Placental pericyte (primary cell): ENCODE data around the gene NMRAL1. TPM values are rescaled to one million over a fixed set of nuclear protein-coding genes. Genes with fewer than 3 reads are reported as not detected.

Experiments
- small RNA-seq: library from RNA; depleted of rRNA; stranded (forward); fragments of <200 nt; gene quantifications from one replicate; pipeline ENCODE3, GENCODE V24; 2012; ENCODE audit warnings: low replicate concordance
- total RNA-seq: library from RNA; depleted of rRNA; stranded (reverse); fragments of >200 nt; gene quantifications from 2 replicates; pipeline ENCODE4 v1.2.3, GENCODE V29; 2012

The NMRAL1 gene
- total RNA-seq, result 66.7 and 85.1 TPM in 2 replicates

DNA sequence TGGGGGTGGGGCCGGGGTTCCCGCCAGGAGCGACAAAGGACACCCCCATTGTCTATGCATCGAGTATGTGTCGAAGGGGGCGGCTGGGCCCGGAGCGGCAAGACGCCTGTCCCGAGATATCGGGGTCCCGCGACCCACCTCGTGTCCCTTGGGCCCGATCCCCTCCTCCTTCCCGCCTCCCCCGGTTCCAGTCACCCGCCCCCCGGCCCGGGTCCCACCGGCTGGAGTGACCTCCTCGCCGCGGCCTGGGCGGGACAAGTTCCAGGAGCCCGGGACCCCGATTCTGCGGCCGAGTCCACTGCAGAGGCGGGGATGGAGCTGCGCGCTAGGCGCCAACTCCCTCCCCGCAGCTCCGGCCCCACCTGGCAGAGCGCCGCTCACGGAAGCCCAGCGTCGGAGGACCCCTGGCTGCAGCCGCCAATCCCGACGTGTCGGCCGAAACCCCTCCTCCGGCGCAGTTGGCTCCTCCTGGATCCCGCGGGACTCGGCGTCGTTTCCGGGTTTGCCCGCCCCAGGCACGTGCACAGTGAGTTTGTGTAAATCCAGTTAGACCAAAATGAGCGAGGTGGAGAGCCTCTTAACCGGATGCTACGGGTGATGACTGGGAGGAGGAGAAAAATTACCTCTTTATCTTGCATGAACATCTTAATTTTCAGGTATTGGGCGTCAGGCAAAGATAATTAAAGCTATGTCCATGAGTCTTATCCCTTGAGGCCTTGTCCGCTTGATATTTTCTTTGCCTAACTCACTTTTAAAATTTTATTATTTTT, at the start of gene NMRAL1:
TSS of gene NMRAL1 (minus strand) at position 434 of the 770 bp plus-strand sequence. CDS start 493 bp downstream, outside the sequence.

DNA sequence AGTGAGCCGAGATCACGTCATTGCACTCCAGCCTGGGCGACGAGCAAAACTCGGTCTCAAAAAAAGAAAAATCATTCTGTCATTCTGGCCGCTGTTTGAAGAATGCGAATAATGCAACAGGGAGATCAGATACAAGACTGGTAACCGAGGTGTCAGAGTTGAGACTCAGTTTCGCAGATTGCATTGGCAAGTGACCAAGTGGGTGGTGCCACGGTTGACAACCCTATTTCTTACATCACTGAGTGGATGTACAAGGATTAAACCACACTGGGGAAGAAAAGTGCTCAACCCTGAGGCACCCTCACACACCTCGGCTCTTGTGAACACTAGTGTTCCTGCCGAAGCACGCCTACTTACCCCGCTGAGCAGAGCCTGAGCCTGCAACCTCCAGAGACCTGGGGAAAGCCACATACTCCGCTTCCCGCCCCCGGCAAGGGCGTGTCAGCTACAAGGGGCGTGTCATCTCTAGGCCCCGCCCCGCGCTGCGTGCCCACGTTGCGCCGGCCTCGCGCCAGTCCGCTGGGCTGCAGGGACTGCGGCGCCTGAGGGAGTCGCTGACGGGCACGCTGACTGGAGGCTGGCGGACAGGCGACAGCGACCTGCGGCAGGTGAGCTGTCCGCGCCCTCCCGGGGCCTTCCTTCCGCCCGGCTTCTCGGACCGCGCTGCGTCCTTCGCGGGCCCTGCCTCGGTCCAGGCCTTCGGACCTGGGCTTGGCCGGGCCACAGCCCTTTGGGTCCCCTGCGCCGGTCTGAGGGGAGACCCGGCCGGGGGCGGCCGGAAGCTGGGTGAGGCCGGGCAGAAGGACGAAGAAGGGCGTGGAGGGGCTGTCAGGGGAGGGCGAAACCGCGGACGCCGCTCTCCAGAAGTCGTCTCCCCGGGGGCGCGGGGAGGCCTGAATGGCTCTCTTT, 1.7 kb upstream of the NMRAL1 start, which contains the start of gene HMOX2:
TSS of gene HMOX2 (plus strand) at position 519 of the 909 bp plus-strand sequence. CDS start 29,127 bp downstream, outside the sequence.

DNA sequence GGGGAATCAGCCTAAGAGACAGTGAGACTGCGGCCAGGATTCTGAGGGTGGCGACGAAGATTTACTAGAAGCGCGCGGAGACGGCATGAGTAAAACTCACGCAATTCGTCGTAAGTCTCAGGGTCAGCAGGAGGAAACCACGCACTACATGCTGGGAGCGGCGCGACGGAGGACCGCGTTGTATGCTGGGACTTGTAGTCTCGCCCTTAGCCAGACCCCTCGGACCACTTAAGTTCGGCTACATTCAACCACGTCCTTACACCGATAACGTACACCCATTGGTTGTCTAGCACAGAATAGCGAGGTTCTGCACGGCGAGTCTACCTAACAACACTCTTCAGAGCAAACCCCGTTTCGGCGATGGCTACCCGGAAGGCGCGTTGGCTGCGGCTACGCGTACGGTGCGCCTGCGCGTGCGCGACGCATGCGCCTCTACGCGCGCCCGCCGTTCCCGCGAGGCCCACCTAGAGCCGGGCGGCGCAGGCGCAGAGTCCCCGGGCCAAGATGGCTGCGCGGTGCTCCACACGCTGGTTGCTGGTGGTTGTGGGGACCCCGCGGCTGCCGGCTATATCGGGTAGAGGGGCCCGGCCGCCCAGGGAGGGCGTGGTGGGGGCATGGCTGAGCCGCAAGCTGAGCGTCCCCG, 48.9 kb downstream of the NMRAL1 start, which contains the start of gene DNAJA3:
TSS of gene DNAJA3 (plus strand) at position 491 of the 643 bp plus-strand sequence. CDS start at position 505, 14 bp downstream.

DNA sequence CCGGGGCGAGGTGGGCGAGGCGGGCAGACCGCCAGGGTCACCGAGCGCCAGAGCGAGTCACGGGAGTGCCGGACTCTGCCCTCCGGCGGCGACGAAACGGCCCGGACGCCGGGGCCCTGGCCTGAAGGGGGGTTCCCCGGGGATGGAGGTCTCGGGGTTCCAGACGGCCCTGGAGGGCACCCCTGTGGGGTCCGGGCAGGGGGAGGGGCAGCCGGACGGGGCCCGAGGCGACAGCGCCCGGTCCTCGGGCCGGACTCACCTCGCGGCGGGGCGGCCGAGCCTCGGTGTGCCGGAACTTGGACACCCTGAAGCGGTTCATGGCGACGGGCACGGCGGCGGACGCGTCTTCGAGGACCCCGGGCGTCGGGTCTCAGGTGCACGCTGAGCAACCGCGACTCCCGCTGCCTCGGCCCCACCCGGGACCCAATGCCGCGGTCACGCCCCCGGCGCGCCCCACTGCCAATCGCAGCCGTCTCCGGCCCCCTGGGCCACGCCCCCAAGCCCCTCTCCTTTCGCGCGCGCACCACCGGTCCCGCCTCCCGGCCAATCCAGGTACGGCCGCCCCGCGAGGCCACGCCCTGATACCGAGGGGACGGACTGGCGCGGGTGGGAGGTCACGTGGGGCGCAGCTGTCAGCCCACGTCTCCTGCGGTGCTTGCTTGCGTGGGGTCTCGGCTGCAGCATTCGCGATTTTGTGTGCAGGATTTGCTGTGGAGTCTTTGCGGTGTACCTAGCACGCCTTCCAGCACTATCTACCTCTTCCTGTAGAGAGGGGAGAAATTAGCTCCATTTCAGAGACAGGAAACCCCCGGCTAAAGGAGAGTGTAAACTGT, 58.0 kb downstream of the NMRAL1 start, which contains the start of gene CORO7:
TSS of gene CORO7 (minus strand) at position 397 of the 833 bp plus-strand sequence. CDS start at position 319, 78 bp downstream.

Small RNAs within 50 kb of the gene (small RNA-seq; reads per million reads assigned to genes)
- not detected for gene AC012676.2

Other genes with a start within 250 kb of the NMRAL1 start
- not detected in 2 replicates for gene SRL, start 232.5 kb downstream of the NMRAL1 start, total RNA-seq
- gene TFAP4, start 201.6 kb downstream of the NMRAL1 start, total RNA-seq, result 8.1 and 10.0 TPM in 2 replicates
- gene GLIS2, start 158.6 kb downstream of the NMRAL1 start, total RNA-seq, result 3.7 and 5.3 TPM in 2 replicates
- gene PAM16, start 123.3 kb downstream of the NMRAL1 start, total RNA-seq, result 19.9 and 28.2 TPM in 2 replicates
- gene VASN, start 102.8 kb downstream of the NMRAL1 start, total RNA-seq, result 142 and 358 TPM in 2 replicates
- gene CORO7, start 58.0 kb downstream of the NMRAL1 start, total RNA-seq, result 26.9 and 30.5 TPM in 2 replicates
- gene DNAJA3, start 48.8 kb downstream of the NMRAL1 start, total RNA-seq, result 50.8 and 63.1 TPM in 2 replicates
- gene HMOX2, start 1.8 kb upstream of the NMRAL1 start, total RNA-seq, result 57.1 and 68.4 TPM in 2 replicates
- gene CDIP1, start 64.1 kb upstream of the NMRAL1 start, total RNA-seq, result 13.9 and 19.0 TPM in 2 replicates
- gene C16orf96, start 81.7 kb upstream of the NMRAL1 start, total RNA-seq, result under 0.01 TPM in 2 replicates
- gene UBALD1, start 140.3 kb upstream of the NMRAL1 start, total RNA-seq, result 11.4 and 12.2 TPM in 2 replicates
- gene MGRN1, start 150.2 kb upstream of the NMRAL1 start, total RNA-seq, result 53.0 and 56.8 TPM in 2 replicates
- gene NUDT16L1, start 218.9 kb upstream of the NMRAL1 start, total RNA-seq, result 18.2 and 23.2 TPM in 2 replicates